GM12864 (cell line): Measurements from ENCODE around the gene ZSCAN21.

Experiments
- DNase-seq: peaks from one replicate; pipeline ENCODE4 v3.0.0-alpha.2; 2011; ENCODE audit warnings: low read depth
- H3K4me3 ChIP-seq: 2 replicates; pipeline ENCODE4 v1.5.1; 2011; ENCODE audit warnings: mild to moderate bottlenecking, low read depth, low read length, control low read depth
- TF ChIP-seq, protein P1 (sequence below): IDR thresholded peaks from 2 replicates; pipeline ENCODE4 v1.5.1; 2011; ENCODE audit warnings: low read depth, mild to moderate bottlenecking, moderate library complexity, low read length, control low read depth, inconsistent platforms; ENCODE audit errors: missing control alignments

Gene ZSCAN21

DNA sequence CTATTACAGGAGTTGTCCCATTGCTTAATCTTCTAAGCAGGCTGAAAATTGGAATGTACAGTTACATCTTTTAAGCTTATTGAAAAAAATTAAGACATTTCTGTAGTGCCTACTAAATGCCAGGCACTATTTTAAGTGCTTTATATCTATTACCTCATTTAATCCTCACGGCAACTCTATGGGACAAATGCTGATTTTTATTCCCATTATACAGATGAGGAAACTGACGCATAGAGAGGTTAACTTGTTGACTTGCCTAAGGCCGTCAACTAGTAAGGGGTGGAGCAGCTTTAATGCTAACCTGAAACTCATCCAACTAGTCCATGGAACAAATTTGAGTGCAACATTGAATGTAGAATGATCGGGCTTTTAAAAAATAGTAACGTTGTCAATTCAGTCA lies 31.7 kb upstream of the ZSCAN21 start:
- H3K4me3 ChIP-seq = no peak overlapping the region
- TF ChIP-seq, protein P1, sequence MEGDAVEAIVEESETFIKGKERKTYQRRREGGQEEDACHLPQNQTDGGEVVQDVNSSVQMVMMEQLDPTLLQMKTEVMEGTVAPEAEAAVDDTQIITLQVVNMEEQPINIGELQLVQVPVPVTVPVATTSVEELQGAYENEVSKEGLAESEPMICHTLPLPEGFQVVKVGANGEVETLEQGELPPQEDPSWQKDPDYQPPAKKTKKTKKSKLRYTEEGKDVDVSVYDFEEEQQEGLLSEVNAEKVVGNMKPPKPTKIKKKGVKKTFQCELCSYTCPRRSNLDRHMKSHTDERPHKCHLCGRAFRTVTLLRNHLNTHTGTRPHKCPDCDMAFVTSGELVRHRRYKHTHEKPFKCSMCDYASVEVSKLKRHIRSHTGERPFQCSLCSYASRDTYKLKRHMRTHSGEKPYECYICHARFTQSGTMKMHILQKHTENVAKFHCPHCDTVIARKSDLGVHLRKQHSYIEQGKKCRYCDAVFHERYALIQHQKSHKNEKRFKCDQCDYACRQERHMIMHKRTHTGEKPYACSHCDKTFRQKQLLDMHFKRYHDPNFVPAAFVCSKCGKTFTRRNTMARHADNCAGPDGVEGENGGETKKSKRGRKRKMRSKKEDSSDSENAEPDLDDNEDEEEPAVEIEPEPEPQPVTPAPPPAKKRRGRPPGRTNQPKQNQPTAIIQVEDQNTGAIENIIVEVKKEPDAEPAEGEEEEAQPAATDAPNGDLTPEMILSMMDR = no peak
- DNase-seq = no peak

DNA sequence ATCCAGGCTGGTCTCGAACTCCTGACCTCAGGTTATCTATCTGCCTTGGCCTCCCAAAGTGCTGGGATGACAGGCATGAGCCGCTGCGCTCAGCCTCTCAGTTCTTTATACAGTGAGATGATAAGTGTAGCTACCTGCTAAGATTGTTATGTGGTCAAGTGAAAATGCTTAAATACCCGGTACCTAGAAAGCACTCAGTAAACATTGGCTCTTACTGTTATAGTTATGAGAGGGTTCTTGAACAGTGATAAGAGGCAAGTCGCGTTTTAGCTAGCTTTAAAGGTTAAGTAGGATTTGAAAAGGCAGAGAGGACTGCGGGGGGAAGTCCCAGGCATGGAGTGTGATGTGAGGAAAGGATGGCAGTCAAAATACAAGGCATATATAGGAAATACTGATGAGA lies 29.7 kb upstream of the ZSCAN21 start:
- TF ChIP-seq, protein P1 = no peak
- no peak overlapping the region for H3K4me3 ChIP-seq
- no peak for DNase-seq

DNA sequence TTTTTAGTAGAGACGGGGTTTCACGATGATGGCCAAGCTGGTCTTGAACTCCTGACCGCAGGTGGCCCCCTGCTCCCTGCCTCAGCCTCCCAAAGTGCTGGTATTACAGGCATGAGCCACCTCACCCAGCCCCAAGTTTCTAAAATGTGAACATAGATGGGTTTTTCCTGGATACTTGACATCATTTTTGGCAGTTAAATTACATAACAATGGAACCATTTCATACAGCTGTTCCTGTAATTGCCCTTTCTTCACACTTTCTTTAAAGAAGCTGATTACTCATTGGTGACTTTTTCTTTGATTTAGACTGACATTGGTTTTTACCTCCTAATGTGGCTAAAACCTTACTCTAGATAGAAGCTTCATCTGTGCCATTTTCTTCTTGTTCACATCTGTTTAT lies 28.3 kb upstream of the ZSCAN21 start:
- DNase-seq = no peak
- TF ChIP-seq, protein P1 = no peak

DNA sequence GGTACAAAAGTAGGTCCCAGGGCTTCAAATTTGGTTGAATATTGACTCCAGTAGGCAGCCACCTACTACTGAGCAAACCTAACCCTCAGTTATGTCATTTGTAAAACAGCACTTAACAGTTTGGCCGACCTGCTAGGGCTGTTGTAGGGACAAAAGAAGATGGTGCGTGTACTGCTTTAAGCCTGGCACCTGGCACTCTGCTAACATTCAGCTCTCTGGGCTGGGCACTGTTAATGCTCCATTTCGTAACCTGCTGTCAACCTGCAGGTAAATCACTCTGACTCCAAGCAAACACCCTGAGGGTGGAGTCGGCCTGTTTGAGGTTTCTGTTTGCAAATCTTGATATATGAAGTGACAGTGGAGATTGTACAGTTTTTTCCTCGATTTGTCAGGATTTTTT lies 27.0 kb upstream of the ZSCAN21 start:
- TF ChIP-seq, protein P1 = no peak
- DNase-seq = no peak
- H3K4me3 ChIP-seq = no peak overlapping the region

More for the DNA sequence above, 28.3 kb upstream of the ZSCAN21 start:
- H3K4me3 ChIP-seq = no peak overlapping the region

DNA sequence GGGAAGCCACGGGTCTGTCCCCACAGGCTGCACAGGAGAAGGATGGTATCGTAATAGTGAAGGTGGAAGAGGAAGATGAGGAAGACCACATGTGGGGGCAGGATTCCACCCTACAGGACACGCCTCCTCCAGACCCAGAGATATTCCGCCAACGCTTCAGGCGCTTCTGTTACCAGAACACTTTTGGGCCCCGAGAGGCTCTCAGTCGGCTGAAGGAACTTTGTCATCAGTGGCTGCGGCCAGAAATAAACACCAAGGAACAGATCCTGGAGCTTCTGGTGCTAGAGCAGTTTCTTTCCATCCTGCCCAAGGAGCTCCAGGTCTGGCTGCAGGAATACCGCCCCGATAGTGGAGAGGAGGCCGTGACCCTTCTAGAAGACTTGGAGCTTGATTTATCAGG lies 26.0 kb upstream of the ZSCAN21 start:
- no peak for DNase-seq
- TF ChIP-seq, protein P1 = no peak
- no peak overlapping the region for H3K4me3 ChIP-seq

DNA sequence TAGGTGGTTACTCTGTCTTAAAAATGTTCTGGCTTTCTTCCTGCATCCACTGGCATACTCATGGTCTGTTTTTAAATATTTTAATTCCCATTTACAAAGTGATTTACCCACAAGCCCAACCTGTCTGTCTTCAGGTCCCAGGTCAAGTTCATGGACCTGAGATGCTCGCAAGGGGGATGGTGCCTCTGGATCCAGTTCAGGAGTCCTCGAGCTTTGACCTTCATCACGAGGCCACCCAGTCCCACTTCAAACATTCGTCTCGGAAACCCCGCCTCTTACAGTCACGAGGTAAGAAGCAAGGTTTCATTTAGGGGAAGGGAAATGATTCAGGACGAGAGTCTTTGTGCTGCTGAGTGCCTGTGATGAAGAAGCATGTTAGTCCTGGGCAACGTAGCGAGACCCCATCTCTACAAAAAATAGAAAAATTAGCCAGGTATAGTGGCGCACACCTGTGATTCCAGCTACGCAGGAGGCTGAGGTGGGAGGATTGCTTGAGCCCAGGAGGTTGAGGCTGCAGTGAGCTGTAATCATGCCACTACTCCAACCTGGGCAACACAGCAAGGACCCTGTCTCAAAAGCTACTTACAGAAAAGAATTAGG lies 25.5 kb upstream of the ZSCAN21 start:
- H3K4me3 ChIP-seq = no peak overlapping the region
- TF ChIP-seq, protein P1 = no peak
- DNase-seq = no peak

DNA sequence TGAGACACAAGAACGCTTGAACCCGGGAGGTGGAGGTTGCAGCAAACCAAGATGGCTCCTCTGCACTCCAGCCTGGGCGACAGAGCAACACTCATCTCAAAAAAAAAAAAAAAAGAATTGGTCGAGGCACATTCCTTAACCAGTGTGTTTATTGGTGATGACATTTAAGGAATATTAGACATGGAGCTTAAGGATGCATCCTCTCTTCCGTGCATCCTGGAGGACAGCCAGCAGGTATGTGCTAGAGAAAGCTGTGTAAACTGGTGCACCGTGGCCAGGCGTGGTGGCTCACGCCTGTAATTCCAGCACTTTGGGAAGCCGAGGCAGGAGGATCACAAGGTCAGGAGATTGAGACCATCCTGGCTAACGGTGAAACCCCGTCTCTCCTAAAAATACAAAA lies 22.4 kb upstream of the ZSCAN21 start:
- H3K4me3 ChIP-seq = no peak overlapping the region
- no peak for DNase-seq
- TF ChIP-seq, protein P1 = no peak
